ENCODE data around the gene EXOSC5. TPM values are rescaled to one million over a fixed set of nuclear protein-coding genes. Genes with fewer than 3 reads are reported as not detected.

EXOSC5 gene
- total and polyA plus RNA-seq, 2 experiments from 2014 or later: 13.7 to 21.2 TPM

- Histone ChIP-seq H3K79me2 (peaks cover 41% of the 10 kb centered on the region), H2AFZ (no peak overlapping the region), H4K20me1 (ENCODE audit: insufficient read depth, poor library complexity, severe bottlenecking) (no peaks in the 10 kb centered on the region), H3K4me1 (ENCODE audit: insufficient read depth) (peaks cover 25% of the 10 kb centered on the region), H3K9me3 (ENCODE audit: low read depth) (no peaks in the 10 kb centered on the region), H3K36me3 (replicated peaks; ENCODE audit: insufficient read depth, low read depth) (no peaks in the 10 kb centered on the region), H3K27me3 (no peaks in the 10 kb centered on the region), H3K4me2 (no peak overlapping the region), H3K27ac (no peak overlapping the region), H3K4me3 (no peak overlapping the region), H3K9me2 (replicated peaks; ENCODE audit: insufficient read depth) (no peaks in the 10 kb centered on the region)
- no peak for DNase-seq (ENCODE audit: low spot score)
- 91% methylated on average over 19 of the region's 21 CpGs for WGBS (ENCODE audit: low lambda C conversion rate, missing lambda C conversion rate)
- TF ChIP-seq EZH2phosphoT487 (IDR thresholded peaks at IDR 0.05; ENCODE audit: low read depth, severe bottlenecking, unreplicated experiment) (no peak), EZH2 (IDR thresholded peaks at IDR 0.05; ENCODE audit: borderline replicate concordance) (no peak), CTCF (IDR thresholded peaks at IDR 0.05; ENCODE audit: poor library complexity) (no peak)
Measured at GRCh38 chr19:41424335-41425173, 27.4 kb upstream of the EXOSC5 start.

GRCh38 chr19:41422955-41423354 lies 25.8 kb upstream of the EXOSC5 start:
- 97% methylated on average over 12 of the region's 12 CpGs for WGBS (ENCODE audit: low lambda C conversion rate, missing lambda C conversion rate)
- Histone ChIP-seq H3K9me2 (replicated peaks; ENCODE audit: insufficient read depth) (no peaks in the 10 kb centered on the region), H3K4me1 (ENCODE audit: insufficient read depth) (peaks cover 17% of the 10 kb centered on the region), H3K27ac (no peak overlapping the region), H3K27me3 (no peaks in the 10 kb centered on the region), H3K9me3 (ENCODE audit: low read depth) (no peaks in the 10 kb centered on the region), H3K79me2 (peaks cover 30% of the 10 kb centered on the region), H3K4me3 (no peak overlapping the region), H3K4me2 (no peak overlapping the region), H3K36me3 (replicated peaks; ENCODE audit: insufficient read depth, low read depth) (no peaks in the 10 kb centered on the region), H2AFZ (no peak overlapping the region), H4K20me1 (ENCODE audit: insufficient read depth, poor library complexity, severe bottlenecking) (no peaks in the 10 kb centered on the region)
- no peak for DNase-seq (ENCODE audit: low spot score)
- no peak for TF ChIP-seq CTCF (IDR thresholded peaks at IDR 0.05; ENCODE audit: poor library complexity)

GRCh38 chr19:41422456-41422855 lies 25.3 kb upstream of the EXOSC5 start:
- TF ChIP-seq EZH2 (IDR thresholded peaks at IDR 0.05; ENCODE audit: borderline replicate concordance): no peak
- no peak for TF ChIP-seq CTCF (IDR thresholded peaks at IDR 0.05; ENCODE audit: poor library complexity)
- no peak for TF ChIP-seq EZH2phosphoT487 (IDR thresholded peaks at IDR 0.05; ENCODE audit: low read depth, severe bottlenecking, unreplicated experiment)
- Histone ChIP-seq H4K20me1 (ENCODE audit: insufficient read depth, poor library complexity, severe bottlenecking) (no peaks in the 10 kb centered on the region), H3K4me1 (ENCODE audit: insufficient read depth) (peaks cover 12% of the 10 kb centered on the region), H3K4me3 (no peak overlapping the region), H3K4me2 (no peak overlapping the region), H3K9me3 (ENCODE audit: low read depth) (no peaks in the 10 kb centered on the region), H3K27me3 (no peaks in the 10 kb centered on the region), H3K9me2 (replicated peaks; ENCODE audit: insufficient read depth) (no peaks in the 10 kb centered on the region), H3K79me2 (peaks cover 30% of the 10 kb centered on the region), H2AFZ (no peak overlapping the region), H3K27ac (no peak overlapping the region), H3K36me3 (replicated peaks; ENCODE audit: insufficient read depth, low read depth) (no peaks in the 10 kb centered on the region)
- DNase-seq (ENCODE audit: low spot score): no peak
- WGBS (ENCODE audit: low lambda C conversion rate, missing lambda C conversion rate): 90% methylated on average over 18 of the region's 18 CpGs
